H9 (cell line): ENCODE results near the gene RNF186. TPM values are rescaled to one million over a fixed set of nuclear protein-coding genes. Genes with fewer than 3 reads are reported as not detected.

Experiments used
- DNase-seq: peaks from one replicate; pipeline ENCODE4 v3.0.0-alpha.2; 2017
- H2AFZ ChIP-seq: one replicate; pipeline ENCODE4 v1.6.1; 2013; ENCODE audit warnings: mild to moderate bottlenecking, low read length, control low read depth, moderate library complexity
- H2AK5ac ChIP-seq: 2 replicates; pipeline ENCODE4 v1.6.1; 2013; ENCODE audit warnings: low read length, control low read depth, mixed read lengths; ENCODE audit not compliant: insufficient read length
- H2BK120ac ChIP-seq: one replicate; pipeline ENCODE4 v1.6.1; 2013; ENCODE audit warnings: low read depth, mild to moderate bottlenecking, low read length, control low read depth, inconsistent platforms; ENCODE audit not compliant: poor library complexity, severe bottlenecking
- H2BK12ac ChIP-seq: 2 replicates; pipeline ENCODE4 v1.6.1; 2013; ENCODE audit warnings: low read length, control low read depth, mixed read lengths, low read depth; ENCODE audit not compliant: insufficient read length
- H2BK15ac ChIP-seq: 2 replicates; pipeline ENCODE4 v1.6.1; 2013; ENCODE audit warnings: low read depth, low read length, control low read depth
- H2BK20ac ChIP-seq: one replicate; pipeline ENCODE4 v1.6.1; 2013; ENCODE audit warnings: low read depth, mild to moderate bottlenecking, low read length, control low read depth, inconsistent platforms; ENCODE audit not compliant: poor library complexity, severe bottlenecking
- H2BK5ac ChIP-seq: 2 replicates; pipeline ENCODE4 v1.6.1; 2013; ENCODE audit warnings: low read length, control low read depth, mixed read lengths; ENCODE audit not compliant: insufficient read length
- H3K14ac ChIP-seq: 2 replicates; pipeline ENCODE4 v1.6.1; 2013; ENCODE audit warnings: low read length, control low read depth; ENCODE audit not compliant: insufficient read depth
- H3K18ac ChIP-seq: 2 replicates; pipeline ENCODE4 v1.6.1; 2013; ENCODE audit warnings: low read depth, mild to moderate bottlenecking, mixed read lengths, low read length, control low read depth; ENCODE audit not compliant: insufficient read length
- H3K23ac ChIP-seq: 2 replicates; pipeline ENCODE4 v1.6.1; 2013; ENCODE audit warnings: low read length, control low read depth, mixed read lengths, low read depth; ENCODE audit not compliant: insufficient read length
- H3K23me2 ChIP-seq: 2 replicates; pipeline ENCODE4 v1.6.1; 2013; ENCODE audit warnings: low read depth, mild to moderate bottlenecking, mixed read lengths, low read length, control low read depth; ENCODE audit not compliant: insufficient read length, poor library complexity, severe bottlenecking
- H3K27ac ChIP-seq: 2 replicates; pipeline ENCODE4 v1.5.1; 2013; ENCODE audit warnings: low read length, control low read depth, mixed read lengths, low read depth; ENCODE audit not compliant: insufficient read length
- H3K27me3 ChIP-seq: 2 replicates; pipeline ENCODE4 v1.6.1; 2013; ENCODE audit warnings: low read length, control low read depth, inconsistent platforms; ENCODE audit not compliant: insufficient read depth
- H3K4ac ChIP-seq: 2 replicates; pipeline ENCODE4 v1.6.1; 2013; ENCODE audit warnings: low read depth, mild to moderate bottlenecking, control low read depth, inconsistent platforms, low read length, moderate library complexity
- H3K4me1 ChIP-seq: 2 replicates; pipeline ENCODE4 v1.6.1; 2013; ENCODE audit warnings: low read length, control low read depth, inconsistent platforms; ENCODE audit not compliant: insufficient read depth
- H3K4me2 ChIP-seq: 2 replicates; pipeline ENCODE4 v1.6.1; 2013; ENCODE audit warnings: low read length, control low read depth, mixed read lengths; ENCODE audit not compliant: insufficient read length, insufficient read depth
- H3K56ac ChIP-seq: 2 replicates; pipeline ENCODE4 v1.6.1; 2013; ENCODE audit warnings: low read depth, mild to moderate bottlenecking, mixed read lengths, low read length, control low read depth; ENCODE audit not compliant: insufficient read length
- H3K79me1 ChIP-seq: 2 replicates; pipeline ENCODE4 v1.6.1; 2013; ENCODE audit warnings: low read depth, mild to moderate bottlenecking, moderate library complexity, low read length, control low read depth, inconsistent platforms; ENCODE audit not compliant: insufficient read depth, poor library complexity, severe bottlenecking
- H3K79me2 ChIP-seq: 2 replicates; pipeline ENCODE4 v1.6.1; 2013; ENCODE audit warnings: low read length, control low read depth, inconsistent platforms; ENCODE audit not compliant: insufficient read depth
- H3K9ac ChIP-seq: 2 replicates; pipeline ENCODE4 v1.6.1; 2013; ENCODE audit warnings: low read length, control low read depth, mixed read lengths; ENCODE audit not compliant: insufficient read length; ENCODE audit errors: extremely low read depth
- H3K9me3 ChIP-seq: one replicate; pipeline ENCODE4 v1.6.1; 2013; ENCODE audit warnings: low read depth, low read length, inconsistent platforms; ENCODE audit not compliant: control insufficient read depth
- H3T11ph ChIP-seq: one replicate; pipeline ENCODE4 v1.6.1; 2013; ENCODE audit warnings: mild to moderate bottlenecking, low read length, control low read depth, inconsistent platforms
- H4K20me1 ChIP-seq: one replicate; pipeline ENCODE4 v1.6.1; 2013; ENCODE audit not compliant: control insufficient read depth, insufficient read length, insufficient read depth
- H4K5ac ChIP-seq: 2 replicates; pipeline ENCODE4 v1.6.1; 2013; ENCODE audit warnings: low read depth, mild to moderate bottlenecking, mixed read lengths, low read length, control low read depth; ENCODE audit not compliant: insufficient read length
- H4K8ac ChIP-seq: replicated peaks from 2 replicates; pipeline ENCODE4 v1.6.1; 2013; ENCODE audit warnings: low read length, control low read depth, mixed read lengths, low read depth; ENCODE audit not compliant: insufficient read length
- H4K91ac ChIP-seq: 2 replicates; pipeline ENCODE4 v1.6.1; 2013; ENCODE audit warnings: low read depth, mild to moderate bottlenecking, moderate library complexity, mixed read lengths, low read length, control low read depth; ENCODE audit not compliant: insufficient read length
- H3K27ac Mint-ChIP-seq, 3 experiments: 2 replicates in 2 of 3; 3 replicates in 1 of 3; pipeline ENCODE4 v1.8.0; 2020 to 2021; ENCODE audit warnings: mixed read lengths in 3 of 3, mild to moderate bottlenecking in 1 of 3, moderate library complexity in 1 of 3
- H3K27me3 Mint-ChIP-seq: 2 replicates; pipeline ENCODE4 v1.8.0; 2021; ENCODE audit warnings: low read depth, mild to moderate bottlenecking, moderate library complexity, mixed read lengths
- H3K36me3 Mint-ChIP-seq, 3 experiments: 2 replicates in 2 of 3; 3 replicates in 1 of 3; pipeline ENCODE4 v1.8.0; 2020 to 2021; ENCODE audit warnings: low read depth in 3 of 3, mixed read lengths in 3 of 3; ENCODE audit not compliant: insufficient read depth in 1 of 3
- H3K4me1 Mint-ChIP-seq, 2 experiments: 2 replicates each; pipeline ENCODE4 v1.8.0; 2020; ENCODE audit warnings: mixed read lengths in 2 of 2
- H3K4me3 Mint-ChIP-seq, 2 experiments: 2 replicates in 1 of 2; 3 replicates in 1 of 2; pipeline ENCODE4 v1.8.0; 2020 to 2021; ENCODE audit warnings: mild to moderate bottlenecking in 2 of 2, mixed read lengths in 2 of 2, moderate library complexity in 1 of 2
- H3K9me3 Mint-ChIP-seq, 2 experiments: 2 replicates in 1 of 2; 3 replicates in 1 of 2; pipeline ENCODE4 v1.8.0; 2020; ENCODE audit warnings: mild to moderate bottlenecking in 2 of 2, mixed read lengths in 2 of 2, moderate library complexity in 1 of 2
- CTCF ChIP-seq: fragments of 200-600 bp; sonication (generic); conservative IDR thresholded peaks from 3 replicates; pipeline ENCODE4 v1.8.0; 2021; ENCODE audit warnings: antibody characterized with exemption, mild to moderate bottlenecking
- WGBS: extraction: QIAGEN DNeasy Blood & Tissue Kit; methylation state at CpG from one replicate; pipeline ENCODE4 v1.1.7; 2013; ENCODE audit warnings: missing lambda C conversion rate, low lambda C conversion rate, mixed read lengths; ENCODE audit not compliant: insufficient read length; ENCODE audit errors: extremely low coverage; 5-methylcytosine and 5-hydroxymethylcytosine counted together
- total RNA-seq: library from RNA; stranded (reverse); gene quantifications from 2 replicates; pipeline ENCODE4 v1.2.1, GENCODE V29; 2021

RNF186 gene
- total RNA-seq, 1 experiment from 2014 or later, result not detected

GRCh38 chr1:19774180-19774785, 40.8 kb downstream of the RNF186 start:
- no peaks in the 10 kb centered on the region; a peak in 1 of 5 replicates for H3K9me3 Mint-ChIP-seq
- no peak overlapping the region for H2BK12ac ChIP-seq
- H3K4me1 Mint-ChIP-seq, result peaks cover 5 to 14% of the 10 kb centered on the region in 2 experiments
- DNase-seq, result no peak
- no peak overlapping the region for H3K56ac ChIP-seq
- H4K8ac ChIP-seq, result no peak overlapping the region
- H3K23ac ChIP-seq, result no peak overlapping the region
- no peak overlapping the region for H2AK5ac ChIP-seq
- H3K36me3 Mint-ChIP-seq, result peaks cover 0 to 4% (median 2%) of the 10 kb centered on the region in 3 experiments; a peak in 1 of 7 replicates
- no peak overlapping the region for H4K5ac ChIP-seq
- no peak overlapping the region for H3T11ph ChIP-seq
- peaks cover 10% of the 10 kb centered on the region; the same call in 1 of the 2 replicates for H3K27me3 ChIP-seq
- H3K23me2 ChIP-seq, result no peaks in the 10 kb centered on the region
- no peak overlapping the region for H3K18ac ChIP-seq
- H2BK5ac ChIP-seq, result no peak overlapping the region
- H3K9ac ChIP-seq, result no peak overlapping the region
- no peak overlapping the region for H3K27ac Mint-ChIP-seq
- TF ChIP-seq CTCF, result no peak
- no peak overlapping the region for H2BK15ac ChIP-seq
- H3K14ac ChIP-seq, result no peak overlapping the region
- no peak overlapping the region for H3K4me3 Mint-ChIP-seq
- no peaks in the 10 kb centered on the region for H3K79me1 ChIP-seq
- H3K4me2 ChIP-seq, result no peak overlapping the region
- WGBS, result no CpG with 5 or more reads among the region's 6 CpGs
- H4K20me1 ChIP-seq, result no peaks in the 10 kb centered on the region
- H2BK20ac ChIP-seq, result no peak overlapping the region
- H3K27ac ChIP-seq, result no peak overlapping the region
- H3K27me3 Mint-ChIP-seq, result peaks cover 75% of the 10 kb centered on the region
- no peaks in the 10 kb centered on the region for H3K79me2 ChIP-seq
- H3K9me3 ChIP-seq, result no peaks in the 10 kb centered on the region
- no peaks in the 10 kb centered on the region; the same call in 1 of the 2 replicates for H3K4me1 ChIP-seq
- no peak overlapping the region for H3K4ac ChIP-seq
- H2BK120ac ChIP-seq, result no peak overlapping the region
- no peak overlapping the region for H4K91ac ChIP-seq
- H2AFZ ChIP-seq, result no peak overlapping the region
